ENCODE results near the gene GALNT17.

Gene GALNT17

DNA sequence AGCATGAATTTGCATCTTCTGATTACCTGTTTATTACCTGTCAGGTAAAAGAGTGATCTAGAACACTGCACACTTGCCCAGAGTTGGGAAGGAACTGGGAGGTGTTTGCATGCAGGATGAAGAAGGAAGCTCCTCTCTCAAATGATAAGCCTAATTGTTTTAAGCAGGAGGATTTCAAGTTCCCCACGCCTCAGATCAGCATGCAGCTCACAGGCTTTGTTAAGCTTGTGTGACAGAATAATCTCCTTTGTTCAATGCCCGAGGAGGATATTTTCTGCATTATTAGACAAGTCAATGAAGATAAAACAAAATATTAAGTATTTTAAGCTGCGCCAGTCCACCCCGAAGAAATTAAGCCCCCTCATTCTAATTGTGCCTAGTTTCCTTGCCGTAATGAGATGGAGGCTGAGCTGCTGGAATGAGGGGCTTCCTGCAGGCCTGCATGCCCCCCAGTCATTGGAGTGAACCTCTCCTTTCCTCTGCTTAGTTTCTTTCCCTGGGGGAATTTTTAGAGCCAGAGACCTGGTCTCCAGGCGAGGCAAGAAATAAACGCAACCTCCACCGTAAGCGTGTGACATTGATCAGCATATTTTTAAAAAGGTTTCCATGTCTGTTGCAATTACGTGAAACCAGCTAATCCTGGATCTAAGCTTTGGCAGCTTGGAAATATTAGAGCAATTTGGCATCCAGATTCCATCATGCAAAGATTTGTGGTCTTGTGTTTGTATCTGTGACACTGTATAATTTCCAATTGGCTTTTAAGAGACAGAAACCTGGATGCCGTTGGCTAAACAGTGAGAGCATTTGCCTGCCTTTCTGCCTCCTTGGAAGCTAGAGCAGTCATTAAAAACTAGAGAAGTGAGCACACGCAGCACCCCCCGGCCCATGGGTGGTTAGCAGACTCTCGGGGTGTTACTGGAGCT lies 376.0 kb downstream of the GALNT17 start:
- no peak for DNase-seq (ENCODE audit: low read depth)

DNA sequence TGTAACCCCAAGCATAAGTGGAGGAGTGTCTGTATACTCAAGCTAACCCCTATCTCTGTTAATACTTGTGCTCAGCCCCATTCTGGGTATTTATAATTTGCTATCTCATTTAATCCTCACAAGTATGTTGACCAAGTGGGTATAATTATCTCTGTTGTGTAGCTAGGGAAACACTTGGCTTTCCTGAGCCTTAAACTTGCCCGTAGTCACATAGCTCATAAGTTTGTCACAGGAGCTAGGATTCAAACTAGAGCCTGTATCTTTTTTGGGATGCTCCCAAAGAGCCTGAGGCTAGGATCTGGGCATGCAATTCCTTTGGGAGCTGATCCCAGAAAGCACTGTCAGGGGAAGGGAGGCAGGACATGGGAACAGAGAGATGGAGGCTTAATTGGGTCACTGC lies 377.4 kb downstream of the GALNT17 start:
- no peak for DNase-seq (ENCODE audit: low read depth)

- DNase-seq (ENCODE audit: low read depth), result no peak
These were observed 379.4 kb downstream of the GALNT17 start for GRCh38 chr7:71511361-71511807.

DNA sequence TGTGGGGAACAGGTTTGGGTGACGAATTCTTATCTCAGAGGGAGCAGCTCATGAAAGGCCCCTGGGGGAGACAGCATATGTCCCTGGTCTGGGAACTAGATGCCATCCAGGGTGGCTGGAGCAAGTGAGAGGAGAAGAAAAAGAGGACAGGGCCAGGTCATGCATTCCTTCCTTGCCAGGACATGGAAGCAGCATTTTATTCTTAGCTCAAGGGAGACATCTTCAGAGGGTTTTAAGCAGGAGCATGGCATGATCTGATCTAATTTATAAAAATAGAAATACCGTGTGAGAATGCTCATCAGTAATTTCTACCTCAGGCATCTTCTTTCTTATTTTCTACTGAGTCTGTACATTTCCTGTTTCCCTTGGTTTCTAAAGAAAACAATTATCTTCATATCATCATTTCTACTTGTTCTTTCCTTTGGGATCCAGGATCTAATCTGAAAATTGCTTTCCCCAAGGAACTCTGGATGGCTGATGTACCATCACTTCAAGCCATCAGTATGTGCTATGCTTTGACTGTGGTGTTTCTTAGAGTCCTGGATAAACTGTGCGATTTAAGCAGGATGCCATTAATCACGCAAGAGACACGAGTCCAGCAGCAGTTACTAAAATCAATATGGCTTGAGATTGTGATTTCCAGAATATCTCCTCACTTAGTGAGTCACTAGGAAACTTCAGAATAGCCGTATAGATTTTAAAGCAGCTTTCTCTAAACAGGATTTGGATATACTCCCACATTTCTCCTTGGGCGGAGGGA lies 386.2 kb downstream of the GALNT17 start:
- DNase-seq (ENCODE audit: low read depth), result no peak

- no peak for DNase-seq (ENCODE audit: low read depth)
These were observed 386.9 kb downstream of the GALNT17 start for GRCh38 chr7:71518880-71519279.

GRCh38 chr7:71521506-71521905 lies 389.6 kb downstream of the GALNT17 start:
- no peak for DNase-seq (ENCODE audit: low read depth)

GRCh38 chr7:71526106-71526505 lies 394.2 kb downstream of the GALNT17 start:
- DNase-seq (ENCODE audit: low read depth), result no peak

GRCh38 chr7:71527213-71527612 lies 395.3 kb downstream of the GALNT17 start:
- no peak for DNase-seq (ENCODE audit: low read depth)

GRCh38 chr7:71535616-71536015 lies 403.7 kb downstream of the GALNT17 start:
- DNase-seq (ENCODE audit: low read depth), result no peak

GRCh38 chr7:71538210-71538609 lies 406.3 kb downstream of the GALNT17 start:
- DNase-seq (ENCODE audit: low read depth), result no peak

GRCh38 chr7:71539615-71540014 lies 407.7 kb downstream of the GALNT17 start:
- no peak for DNase-seq (ENCODE audit: low read depth)

GRCh38 chr7:71541707-71542353 lies 409.9 kb downstream of the GALNT17 start:
- DNase-seq (ENCODE audit: low read depth), result no peak

DNA sequence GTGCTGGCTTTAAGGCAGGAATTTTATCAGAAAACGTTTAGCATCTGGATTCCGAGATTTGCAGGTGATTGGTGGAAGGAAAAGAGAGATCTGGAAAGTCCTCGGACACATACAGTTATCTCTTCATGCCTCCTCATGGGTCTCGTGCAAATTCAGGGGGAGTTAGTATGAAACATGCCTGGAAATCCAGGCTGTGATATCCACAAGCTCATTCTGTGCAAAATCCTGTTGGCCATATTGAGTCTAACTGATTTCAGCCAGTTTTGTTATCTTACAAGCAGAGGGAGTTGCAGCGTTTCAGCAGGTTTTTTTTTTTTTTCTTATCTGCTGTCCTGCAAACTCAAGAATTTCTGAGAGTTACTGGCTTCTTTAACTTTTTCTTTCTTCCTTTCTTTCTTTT lies 411.5 kb downstream of the GALNT17 start:
- no peak for DNase-seq (ENCODE audit: low read depth)

DNA sequence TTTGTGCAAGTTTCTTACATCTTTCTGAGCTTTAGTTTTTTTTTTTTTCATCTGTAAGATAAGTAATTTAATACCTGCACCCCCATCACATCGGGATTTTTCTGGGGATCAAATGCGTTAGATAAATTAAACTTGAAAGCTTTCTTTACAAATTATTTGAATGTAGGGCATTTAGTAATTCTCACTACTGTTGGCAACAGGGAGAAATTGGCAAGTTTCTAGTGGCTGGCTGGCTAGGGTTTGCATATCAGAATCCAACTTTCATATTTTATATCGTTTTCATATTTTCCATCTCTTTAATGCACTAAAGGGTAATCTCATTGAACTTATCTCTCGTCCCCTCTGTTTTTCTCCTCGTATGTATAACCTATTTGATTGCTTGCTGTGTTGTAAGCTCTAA lies 412.9 kb downstream of the GALNT17 start:
- DNase-seq (ENCODE audit: low read depth), result no peak

DNA sequence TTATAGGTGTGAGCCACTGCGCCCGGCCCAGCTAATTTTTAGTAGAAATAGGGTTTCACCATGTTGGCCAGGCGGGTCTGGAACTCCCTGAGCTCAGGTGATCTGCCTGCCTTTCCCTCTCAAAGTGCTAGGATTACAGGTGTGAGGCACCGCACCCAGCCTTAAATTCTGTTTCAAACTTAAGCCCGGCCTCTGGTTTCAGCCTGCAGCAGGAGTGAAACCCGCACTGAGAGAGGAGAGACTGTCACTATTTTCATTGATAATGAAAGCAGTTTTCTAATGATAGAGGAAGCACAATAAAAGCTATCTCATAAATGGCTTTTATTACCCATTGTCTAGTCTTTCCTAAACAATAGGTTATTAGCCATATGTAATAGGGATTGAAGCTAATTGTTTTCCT lies 415.5 kb downstream of the GALNT17 start:
- DNase-seq (ENCODE audit: low read depth), result no peak

DNA sequence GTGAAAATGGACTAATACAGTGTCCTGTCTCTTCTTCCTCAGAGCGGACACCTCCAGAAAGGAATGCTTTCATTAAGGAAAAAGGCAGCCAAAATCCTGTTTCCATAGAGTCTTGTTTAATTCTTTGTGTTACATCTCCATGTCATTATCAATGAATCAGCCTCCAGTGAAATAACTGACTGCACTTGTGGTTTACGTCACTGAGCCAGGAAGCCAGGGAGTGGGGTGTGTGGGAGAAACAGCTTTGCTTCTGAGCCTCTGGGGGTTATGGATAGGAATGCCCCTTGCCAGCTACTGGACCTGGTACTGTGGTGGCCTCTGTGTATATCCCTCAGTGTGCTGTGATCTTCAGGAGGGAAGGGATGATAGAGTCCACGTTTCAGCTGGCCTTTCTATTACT lies 416.8 kb downstream of the GALNT17 start:
- DNase-seq (ENCODE audit: low read depth), result no peak

GRCh38 chr7:71553306-71553705 lies 421.4 kb downstream of the GALNT17 start:
- DNase-seq (ENCODE audit: low read depth), result no peak

DNA sequence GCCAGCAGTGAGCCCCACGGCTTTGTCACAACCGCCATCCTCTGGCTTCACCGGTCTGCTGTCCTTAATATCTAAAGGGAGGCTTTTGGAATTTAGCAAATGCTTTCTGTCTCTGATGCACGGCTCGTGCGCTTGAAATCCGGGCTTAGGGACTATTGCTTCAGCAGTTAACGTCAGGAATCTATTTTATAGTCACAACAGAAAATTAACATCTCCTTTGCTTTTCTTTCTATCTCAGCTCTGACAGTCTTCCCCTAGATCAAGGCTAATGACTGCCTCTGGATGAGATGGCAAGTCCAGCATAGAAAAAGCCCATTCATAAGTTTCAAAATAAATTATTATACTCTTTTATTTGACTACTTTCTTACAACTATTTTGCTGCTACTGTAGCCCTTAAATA lies 423.8 kb downstream of the GALNT17 start:
- DNase-seq (ENCODE audit: low read depth), result no peak

DNA sequence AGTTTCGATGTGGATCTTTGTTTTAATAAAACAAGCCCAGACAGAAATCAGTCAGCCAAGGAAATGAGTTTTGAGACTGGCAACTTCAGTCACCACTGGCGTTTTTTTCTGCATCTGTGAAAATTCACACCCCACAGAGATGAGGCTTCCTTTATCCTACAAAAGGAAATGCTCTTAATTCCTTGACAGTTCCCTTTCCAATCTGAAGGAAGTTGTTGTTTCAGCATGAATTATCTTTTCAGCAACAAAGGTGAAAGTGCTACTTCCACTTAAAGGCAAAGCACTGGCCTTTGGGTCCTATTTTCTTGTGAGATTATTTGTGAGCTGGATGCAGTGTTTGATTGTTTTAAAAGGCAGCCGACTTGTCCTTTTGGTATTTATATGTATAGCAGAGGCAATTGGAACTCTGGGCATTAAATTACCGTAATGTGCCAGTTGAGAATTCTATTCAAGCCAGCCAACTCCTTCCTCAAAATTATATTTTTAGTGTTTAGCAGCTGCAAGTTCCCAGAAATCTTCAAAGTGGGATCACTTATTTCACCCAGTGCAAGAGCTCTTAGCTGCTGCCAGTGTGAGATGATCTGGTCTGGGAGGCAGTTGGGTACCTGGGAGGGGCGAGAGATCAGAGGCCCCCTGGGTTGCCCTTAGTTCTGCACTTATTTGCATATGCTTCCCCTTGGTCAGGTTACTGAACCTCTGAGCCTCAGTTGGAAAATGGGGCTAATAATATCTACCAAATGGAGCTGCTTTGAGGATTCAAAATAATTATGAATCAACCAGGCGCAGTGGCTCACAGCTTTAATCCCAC lies 427.1 kb downstream of the GALNT17 start:
- no peak for DNase-seq (ENCODE audit: low read depth)

- no peak for DNase-seq (ENCODE audit: low read depth)
These were observed 428.5 kb downstream of the GALNT17 start for GRCh38 chr7:71560354-71560995.

DNA sequence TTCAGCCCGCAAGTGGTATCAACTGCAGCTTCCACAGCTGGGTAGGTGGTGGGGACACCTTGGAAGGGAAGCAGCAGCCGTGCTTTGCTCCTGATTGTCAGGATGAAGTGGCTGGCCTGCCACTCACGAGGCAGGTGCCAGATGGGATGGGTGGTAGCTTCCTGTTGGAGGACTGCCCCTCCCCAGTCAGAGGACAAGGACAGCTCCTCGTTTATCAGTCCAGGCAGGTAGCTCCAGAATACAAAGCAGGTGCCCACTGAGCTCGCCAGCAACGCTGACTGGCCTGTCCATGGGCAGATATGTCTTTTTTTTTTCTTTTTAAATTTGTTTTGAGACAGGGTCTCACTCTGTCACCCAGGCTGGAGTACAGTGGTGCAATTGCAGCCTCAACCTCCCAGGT lies 431.3 kb downstream of the GALNT17 start:
- no peak for DNase-seq (ENCODE audit: low read depth)

Measured in activated T-cell treated with anti-CD3 and anti-CD28 coated beads for 1 hour (primary cell).